WI38 (cell line): ENCODE results near the gene MTAP.
"Not testable (repeated sequence)": the region's sequence is repeated elsewhere in the genome, so short reads cannot be mapped to it uniquely, and the experiment has no call there.

ENCODE experiments used
- H3K4me3 ChIP-seq: 2 replicates; pipeline ENCODE4 v1.5.1; 2011; ENCODE audit warnings: low read depth, mild to moderate bottlenecking, control low read depth, low read length
- TF ChIP-seq, protein P1 (sequence below): IDR thresholded peaks from 2 replicates; pipeline ENCODE4 v1.5.1; 2012; ENCODE audit warnings: low read depth, mild to moderate bottlenecking, control low read depth, low read length

Gene MTAP

DNA sequence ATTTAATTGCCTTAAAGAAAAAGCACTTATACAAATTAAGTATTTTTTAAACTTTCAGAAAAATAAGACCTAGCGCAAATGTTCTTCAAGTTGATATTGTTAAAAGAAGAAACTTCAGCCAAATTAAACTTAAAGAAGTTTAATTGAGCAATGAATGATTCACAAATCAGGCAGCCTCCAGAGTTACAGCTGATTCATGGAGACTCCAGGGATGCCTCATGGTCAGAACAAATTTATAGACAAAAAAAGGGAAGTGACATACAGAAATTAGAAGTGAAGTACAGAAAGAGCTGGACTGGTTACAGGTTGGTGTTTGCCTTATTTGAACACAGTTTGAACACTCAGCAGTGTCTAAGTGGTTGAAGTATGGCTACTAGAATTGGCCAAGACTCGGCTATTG is 131.4 kb downstream of the MTAP start:
- TF ChIP-seq, protein P1, sequence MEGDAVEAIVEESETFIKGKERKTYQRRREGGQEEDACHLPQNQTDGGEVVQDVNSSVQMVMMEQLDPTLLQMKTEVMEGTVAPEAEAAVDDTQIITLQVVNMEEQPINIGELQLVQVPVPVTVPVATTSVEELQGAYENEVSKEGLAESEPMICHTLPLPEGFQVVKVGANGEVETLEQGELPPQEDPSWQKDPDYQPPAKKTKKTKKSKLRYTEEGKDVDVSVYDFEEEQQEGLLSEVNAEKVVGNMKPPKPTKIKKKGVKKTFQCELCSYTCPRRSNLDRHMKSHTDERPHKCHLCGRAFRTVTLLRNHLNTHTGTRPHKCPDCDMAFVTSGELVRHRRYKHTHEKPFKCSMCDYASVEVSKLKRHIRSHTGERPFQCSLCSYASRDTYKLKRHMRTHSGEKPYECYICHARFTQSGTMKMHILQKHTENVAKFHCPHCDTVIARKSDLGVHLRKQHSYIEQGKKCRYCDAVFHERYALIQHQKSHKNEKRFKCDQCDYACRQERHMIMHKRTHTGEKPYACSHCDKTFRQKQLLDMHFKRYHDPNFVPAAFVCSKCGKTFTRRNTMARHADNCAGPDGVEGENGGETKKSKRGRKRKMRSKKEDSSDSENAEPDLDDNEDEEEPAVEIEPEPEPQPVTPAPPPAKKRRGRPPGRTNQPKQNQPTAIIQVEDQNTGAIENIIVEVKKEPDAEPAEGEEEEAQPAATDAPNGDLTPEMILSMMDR, result no peak
- H3K4me3 ChIP-seq, result no peak overlapping the region

DNA sequence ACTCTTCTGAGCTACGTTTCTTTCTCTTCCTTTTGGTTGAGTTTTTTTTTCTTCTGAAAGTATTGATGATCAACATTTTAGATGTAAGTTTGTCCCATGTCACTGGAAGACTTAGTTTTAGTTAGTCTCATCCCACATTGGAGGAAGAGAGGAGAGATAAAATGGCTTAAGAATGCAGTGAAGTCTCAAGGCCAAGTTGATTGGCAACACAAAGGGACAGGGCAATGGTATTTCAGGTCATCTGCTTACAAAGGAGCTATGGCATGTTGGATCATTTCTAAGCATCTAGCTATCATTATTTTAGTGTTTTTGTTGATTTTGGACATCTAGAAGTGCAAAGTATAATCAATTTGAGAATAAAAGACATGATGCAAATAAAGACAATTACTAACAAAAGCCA is 133.2 kb downstream of the MTAP start:
- TF ChIP-seq, protein P1, result no peak
- no peak overlapping the region for H3K4me3 ChIP-seq

DNA sequence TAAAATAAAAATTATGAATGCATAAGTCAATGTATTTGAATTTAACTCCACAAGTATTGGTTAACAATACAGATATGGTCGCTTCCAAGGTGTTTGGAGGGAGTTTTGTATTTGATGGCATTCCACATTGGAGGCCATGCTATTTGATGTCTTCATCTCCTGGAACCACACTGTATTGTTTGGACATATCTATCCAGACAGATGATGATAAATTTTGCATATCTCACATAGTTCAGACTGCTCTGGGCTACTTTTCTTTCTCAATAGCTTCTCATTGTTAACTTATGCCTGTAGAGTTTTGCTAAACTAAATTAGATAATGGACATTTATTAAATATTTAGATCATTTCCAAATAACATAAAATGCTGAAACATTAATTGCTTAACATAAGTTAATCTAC is 133.7 kb downstream of the MTAP start:
- TF ChIP-seq, protein P1, result no peak
- no peak overlapping the region for H3K4me3 ChIP-seq

DNA sequence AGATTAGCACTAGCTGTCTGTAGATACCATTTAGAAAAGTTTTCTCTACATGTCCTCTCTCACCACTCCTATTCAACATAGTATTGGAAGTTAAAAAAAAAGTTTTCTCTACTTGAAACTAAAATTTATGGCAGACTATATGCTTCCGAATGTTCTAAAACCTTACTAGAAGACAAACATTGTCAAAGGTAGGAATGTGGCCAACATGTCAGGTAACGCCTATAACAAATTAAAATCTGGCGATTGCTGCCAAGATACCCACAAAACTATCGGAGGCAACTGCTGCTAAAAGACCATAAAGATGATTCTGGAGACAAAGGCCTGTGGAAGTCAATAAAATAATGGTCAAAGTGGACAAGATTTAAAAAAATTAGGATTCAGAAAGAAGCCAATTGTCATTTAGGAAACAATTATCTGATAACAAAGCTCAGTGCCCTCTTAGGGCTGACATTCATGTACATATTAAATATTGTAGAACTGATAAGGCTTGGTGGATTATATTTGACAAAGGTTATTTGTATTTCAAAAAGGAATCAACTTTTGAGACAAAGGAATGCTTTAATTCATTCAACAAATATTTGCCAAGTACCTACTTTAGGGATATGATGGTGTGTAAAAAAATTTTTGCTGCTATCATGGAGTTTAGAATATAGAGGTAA is 139.0 kb downstream of the MTAP start:
- TF ChIP-seq, protein P1, result no peak
- H3K4me3 ChIP-seq, result no peak overlapping the region

DNA sequence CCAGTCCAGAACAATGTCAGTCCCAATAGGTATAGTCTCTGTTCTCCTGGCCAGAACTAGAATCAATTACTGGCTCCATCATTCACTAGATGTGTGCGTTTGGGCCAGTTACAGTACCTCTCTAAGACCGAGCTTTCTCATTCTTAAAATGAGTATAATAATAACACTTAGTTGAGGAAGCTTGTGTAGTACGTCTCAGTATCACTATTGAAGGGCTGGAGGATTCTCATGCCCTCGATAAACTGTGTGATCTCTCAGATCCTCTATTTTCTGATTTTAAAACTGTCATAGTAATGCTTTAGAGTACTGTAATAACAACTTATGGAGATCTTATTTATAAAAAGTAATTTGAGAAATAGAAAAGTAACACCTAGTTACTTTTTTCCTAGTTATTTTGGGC is 141.0 kb downstream of the MTAP start:
- H3K4me3 ChIP-seq, result no peak overlapping the region
- TF ChIP-seq, protein P1, result no peak

DNA sequence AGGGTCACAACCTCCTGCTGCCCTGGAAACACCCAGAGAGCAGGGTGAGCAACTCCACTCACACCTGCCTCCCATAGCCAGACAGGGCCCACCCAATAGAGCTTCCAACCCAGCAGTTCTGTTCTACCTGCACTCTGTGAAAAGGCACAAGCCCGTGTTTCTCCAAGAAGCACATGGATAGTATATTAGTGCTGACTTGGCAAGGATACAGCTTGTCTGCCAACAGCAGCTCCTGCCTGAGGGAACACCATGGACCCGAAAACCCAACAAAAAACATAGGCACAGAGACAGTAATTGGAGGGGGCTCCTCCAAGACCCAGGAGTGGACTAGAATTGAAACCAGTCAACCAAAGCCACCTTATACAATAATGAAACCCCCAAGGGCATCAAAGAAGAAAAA is 143.2 kb downstream of the MTAP start:
- H3K4me3 ChIP-seq, result no peak overlapping the region
- TF ChIP-seq, protein P1, result no peak

DNA sequence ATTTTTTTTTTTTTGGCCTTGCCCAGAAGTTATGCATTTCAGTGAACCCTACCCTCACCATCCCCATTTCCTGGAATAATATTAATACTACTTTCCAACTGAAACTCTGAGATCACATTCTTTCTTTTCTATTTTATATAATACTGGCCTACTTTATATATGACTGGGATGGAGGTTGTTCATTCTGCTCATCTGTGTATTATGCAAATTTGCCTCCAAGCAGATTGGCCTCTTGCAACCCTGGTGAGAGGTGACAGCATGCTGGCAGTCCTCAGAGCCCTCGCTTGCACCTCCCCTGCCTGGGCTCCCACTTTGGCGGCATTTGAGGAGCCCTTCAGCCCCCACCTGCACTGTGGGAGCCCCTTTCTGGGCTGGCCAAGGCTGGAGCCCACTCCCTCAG is 156.4 kb downstream of the MTAP start:
- no peak overlapping the region for H3K4me3 ChIP-seq
- TF ChIP-seq, protein P1, result no peak

DNA sequence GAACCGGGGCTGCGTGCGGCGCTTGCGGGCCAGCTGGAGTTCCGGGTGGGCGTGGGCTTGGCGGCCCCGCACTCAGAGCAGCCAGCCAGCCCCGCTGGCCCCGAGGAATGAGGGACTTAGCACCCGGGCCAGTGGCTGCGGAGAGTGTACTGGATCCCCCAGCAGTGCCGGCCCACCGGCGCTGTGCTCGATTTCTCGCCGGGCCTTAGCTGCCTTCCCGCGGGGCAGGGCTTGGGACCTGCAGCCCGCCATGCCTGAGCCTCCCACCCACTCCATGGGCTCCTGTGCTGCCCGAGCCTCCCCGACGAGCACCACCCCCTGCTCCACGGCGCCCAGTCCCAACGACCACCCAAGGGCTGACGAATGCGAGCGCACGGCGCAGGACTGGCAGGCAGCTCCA is 156.8 kb downstream of the MTAP start:
- H3K4me3 ChIP-seq, result not testable (repeated sequence)
